ENCODE data around the gene PRKCE. TPM values are rescaled to one million over a fixed set of nuclear protein-coding genes. Genes with fewer than 3 reads are reported as not detected.

PRKCE gene
- total RNA-seq, 2 donors from 2014 or later: 7.2 to 25.4 TPM

DNA sequence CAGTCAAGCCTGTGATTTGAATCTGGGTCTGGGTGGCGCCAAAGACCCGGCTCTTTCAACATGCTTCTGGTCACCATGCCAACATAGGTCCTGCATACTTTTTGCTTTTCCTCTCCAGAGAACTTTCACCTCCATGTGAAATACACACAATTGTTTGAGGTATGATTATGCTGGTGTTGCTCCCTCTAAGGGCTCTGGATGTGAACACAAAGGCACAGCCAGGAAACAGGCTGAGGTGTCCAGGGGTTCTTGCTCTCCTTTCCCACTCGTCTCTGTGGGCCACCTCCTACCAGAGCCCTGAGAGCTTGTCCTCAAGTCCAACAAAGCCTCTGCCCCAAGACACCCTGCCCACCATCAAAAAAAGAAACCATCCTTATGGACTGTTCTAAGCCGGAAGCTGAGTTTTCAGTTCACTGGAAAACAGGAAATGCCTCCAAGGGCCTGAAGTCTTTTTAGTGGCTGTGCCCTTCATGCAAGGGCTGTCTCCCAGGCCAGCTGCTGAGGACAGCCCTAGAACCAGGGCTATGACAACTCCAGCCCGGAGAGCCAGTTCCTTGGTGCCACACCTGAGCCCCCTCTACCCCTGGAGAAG, 545.5 kb downstream of the PRKCE start:
- DNase-seq (ENCODE audit: low spot score): no peak
- H3K4me3 ChIP-seq: no peak overlapping the region
- TF ChIP-seq, protein P1, sequence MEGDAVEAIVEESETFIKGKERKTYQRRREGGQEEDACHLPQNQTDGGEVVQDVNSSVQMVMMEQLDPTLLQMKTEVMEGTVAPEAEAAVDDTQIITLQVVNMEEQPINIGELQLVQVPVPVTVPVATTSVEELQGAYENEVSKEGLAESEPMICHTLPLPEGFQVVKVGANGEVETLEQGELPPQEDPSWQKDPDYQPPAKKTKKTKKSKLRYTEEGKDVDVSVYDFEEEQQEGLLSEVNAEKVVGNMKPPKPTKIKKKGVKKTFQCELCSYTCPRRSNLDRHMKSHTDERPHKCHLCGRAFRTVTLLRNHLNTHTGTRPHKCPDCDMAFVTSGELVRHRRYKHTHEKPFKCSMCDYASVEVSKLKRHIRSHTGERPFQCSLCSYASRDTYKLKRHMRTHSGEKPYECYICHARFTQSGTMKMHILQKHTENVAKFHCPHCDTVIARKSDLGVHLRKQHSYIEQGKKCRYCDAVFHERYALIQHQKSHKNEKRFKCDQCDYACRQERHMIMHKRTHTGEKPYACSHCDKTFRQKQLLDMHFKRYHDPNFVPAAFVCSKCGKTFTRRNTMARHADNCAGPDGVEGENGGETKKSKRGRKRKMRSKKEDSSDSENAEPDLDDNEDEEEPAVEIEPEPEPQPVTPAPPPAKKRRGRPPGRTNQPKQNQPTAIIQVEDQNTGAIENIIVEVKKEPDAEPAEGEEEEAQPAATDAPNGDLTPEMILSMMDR (IDR thresholded peaks at IDR 0.05): no peak
- TF ChIP-seq POLR2AphosphoS5 (IDR thresholded peaks at IDR 0.05): no peak
- TF ChIP-seq POLR2A (IDR thresholded peaks at IDR 0.05): no peak
- no peaks in the 10 kb centered on the region for H3K9me3 ChIP-seq
- WGBS: 94% methylated on average over 5 of the region's 5 CpGs
- no peak overlapping the region for H3K27ac ChIP-seq
- no peaks in the 10 kb centered on the region for H3K36me3 ChIP-seq
- intact Hi-C loops (cut with DNase I): no loop called here
- H3K27me3 ChIP-seq (replicated peaks; ENCODE audit: insufficient read depth): no peaks in the 10 kb centered on the region
- H3K4me1 ChIP-seq (replicated peaks): no peaks in the 10 kb centered on the region

DNA sequence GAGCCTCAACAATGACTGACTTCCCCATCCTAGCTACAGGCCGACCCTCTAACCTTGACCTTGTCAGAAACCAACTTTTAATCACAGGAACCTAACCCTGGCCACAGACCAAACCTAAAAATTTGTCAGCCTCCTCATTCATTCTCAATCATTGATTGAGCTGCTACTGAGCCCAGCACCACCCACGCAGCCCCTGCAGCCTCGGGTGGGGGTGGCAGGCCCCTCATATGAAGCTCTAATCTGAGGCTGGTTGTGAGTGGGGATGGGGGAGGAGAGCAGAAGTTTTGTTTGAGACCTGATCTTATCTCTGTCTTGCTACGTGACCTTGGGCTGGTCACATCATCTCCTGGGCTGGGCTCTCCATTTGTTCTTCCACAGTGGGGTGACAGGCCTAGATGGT, 546.2 kb downstream of the PRKCE start:
- Histone ChIP-seq H3K9me3 (no peaks in the 10 kb centered on the region), H3K27me3 (replicated peaks; ENCODE audit: insufficient read depth) (no peaks in the 10 kb centered on the region), H3K4me1 (replicated peaks) (no peaks in the 10 kb centered on the region), H3K36me3 (no peaks in the 10 kb centered on the region), H3K4me3 (no peak overlapping the region), H3K27ac (no peak overlapping the region)
- DNase-seq (ENCODE audit: low spot score): no peak
- 94% methylated on average over 4 of the region's 4 CpGs for WGBS
- intact Hi-C loops (cut with DNase I): no loop called here
- TF ChIP-seq, protein P1 (IDR thresholded peaks at IDR 0.05): no peak
- no peak for TF ChIP-seq POLR2AphosphoS5 (IDR thresholded peaks at IDR 0.05)
- no peak for TF ChIP-seq POLR2A (IDR thresholded peaks at IDR 0.05)

DNA sequence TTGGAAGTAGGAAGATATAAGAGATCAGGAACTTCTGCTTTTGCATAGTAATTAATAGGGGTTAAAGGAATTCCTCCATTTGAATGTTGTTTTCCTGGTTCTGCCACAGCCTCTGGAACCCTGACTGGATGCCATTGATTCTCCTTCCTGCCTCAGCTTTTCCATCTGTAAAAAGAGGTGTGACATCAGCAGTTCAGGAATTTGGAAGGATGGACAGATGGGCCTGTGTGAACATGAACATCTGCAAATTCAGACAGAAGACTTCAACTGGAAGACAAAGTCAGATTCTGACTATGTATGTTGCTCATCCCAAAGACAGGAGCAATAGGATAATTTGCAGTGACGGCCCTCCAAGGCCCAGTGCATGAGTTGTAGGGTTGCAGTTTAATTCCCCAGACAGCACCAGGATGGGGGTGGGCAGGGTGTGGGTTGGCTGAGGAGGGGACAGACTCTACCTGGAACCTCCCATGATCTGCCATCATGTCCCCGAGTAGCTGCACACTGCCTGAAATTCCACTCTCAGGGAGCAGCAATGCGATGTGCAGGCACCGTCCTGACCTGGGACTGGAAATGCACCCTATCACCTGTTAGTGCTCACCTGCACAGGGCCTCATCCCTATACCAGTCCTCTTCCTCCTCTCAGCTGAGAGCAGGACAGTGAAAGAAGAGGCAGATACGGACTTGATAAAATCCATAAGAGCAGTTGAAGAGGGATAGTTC, 546.8 kb downstream of the PRKCE start:
- no peak for DNase-seq (ENCODE audit: low spot score)
- Histone ChIP-seq H3K4me3 (no peak overlapping the region), H3K27me3 (replicated peaks; ENCODE audit: insufficient read depth) (no peaks in the 10 kb centered on the region), H3K9me3 (no peaks in the 10 kb centered on the region), H3K4me1 (replicated peaks) (no peaks in the 10 kb centered on the region), H3K27ac (no peak overlapping the region), H3K36me3 (no peaks in the 10 kb centered on the region)
- intact Hi-C loops (cut with DNase I): no loop called here
- no peak for TF ChIP-seq POLR2AphosphoS5 (IDR thresholded peaks at IDR 0.05)
- no peak for TF ChIP-seq POLR2A (IDR thresholded peaks at IDR 0.05)
- TF ChIP-seq, protein P1 (IDR thresholded peaks at IDR 0.05): no peak
- WGBS: 94% methylated on average over 5 of the region's 5 CpGs

DNA sequence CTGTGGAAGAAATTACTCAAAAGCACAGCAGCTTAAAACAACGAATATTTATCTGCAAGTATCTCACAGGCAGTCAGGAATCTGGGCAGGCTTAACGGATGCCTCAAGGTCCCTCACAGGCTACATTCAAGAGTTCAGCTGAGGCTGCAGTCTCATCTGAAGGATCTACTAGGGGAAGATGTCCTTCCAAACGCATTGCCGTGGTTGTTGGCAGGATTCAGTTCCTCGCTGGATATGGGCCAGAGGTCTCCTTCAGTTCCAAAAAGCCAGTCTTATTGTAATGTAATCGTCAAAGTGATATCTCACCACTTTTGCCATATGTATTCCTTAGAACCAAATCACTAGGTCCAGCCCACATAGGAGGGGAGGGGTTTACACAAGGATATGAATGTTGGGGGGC, 547.5 kb downstream of the PRKCE start:
- H3K36me3 ChIP-seq: no peaks in the 10 kb centered on the region
- TF ChIP-seq POLR2A (IDR thresholded peaks at IDR 0.05) (no peak), POLR2AphosphoS5 (IDR thresholded peaks at IDR 0.05) (no peak)
- TF ChIP-seq, protein P1 (IDR thresholded peaks at IDR 0.05): no peak
- no peak for DNase-seq (ENCODE audit: low spot score)

More for the DNA sequence above, 547.5 kb downstream of the PRKCE start:
- WGBS: 39% methylated on average over 6 of the region's 6 CpGs
- no peaks in the 10 kb centered on the region for H3K27me3 ChIP-seq (replicated peaks; ENCODE audit: insufficient read depth)
- intact Hi-C loops (cut with DNase I): no loop called here
- H3K27ac ChIP-seq: no peak overlapping the region
- H3K4me3 ChIP-seq: no peak overlapping the region
- H3K9me3 ChIP-seq: no peaks in the 10 kb centered on the region
- no peaks in the 10 kb centered on the region for H3K4me1 ChIP-seq (replicated peaks)
